ENCODE data around the gene AKR1B1.
"Not testable (repeated sequence)": the region's sequence is repeated elsewhere in the genome, so short reads cannot be mapped to it uniquely, and the experiment has no call there.

Gene AKR1B1

DNA sequence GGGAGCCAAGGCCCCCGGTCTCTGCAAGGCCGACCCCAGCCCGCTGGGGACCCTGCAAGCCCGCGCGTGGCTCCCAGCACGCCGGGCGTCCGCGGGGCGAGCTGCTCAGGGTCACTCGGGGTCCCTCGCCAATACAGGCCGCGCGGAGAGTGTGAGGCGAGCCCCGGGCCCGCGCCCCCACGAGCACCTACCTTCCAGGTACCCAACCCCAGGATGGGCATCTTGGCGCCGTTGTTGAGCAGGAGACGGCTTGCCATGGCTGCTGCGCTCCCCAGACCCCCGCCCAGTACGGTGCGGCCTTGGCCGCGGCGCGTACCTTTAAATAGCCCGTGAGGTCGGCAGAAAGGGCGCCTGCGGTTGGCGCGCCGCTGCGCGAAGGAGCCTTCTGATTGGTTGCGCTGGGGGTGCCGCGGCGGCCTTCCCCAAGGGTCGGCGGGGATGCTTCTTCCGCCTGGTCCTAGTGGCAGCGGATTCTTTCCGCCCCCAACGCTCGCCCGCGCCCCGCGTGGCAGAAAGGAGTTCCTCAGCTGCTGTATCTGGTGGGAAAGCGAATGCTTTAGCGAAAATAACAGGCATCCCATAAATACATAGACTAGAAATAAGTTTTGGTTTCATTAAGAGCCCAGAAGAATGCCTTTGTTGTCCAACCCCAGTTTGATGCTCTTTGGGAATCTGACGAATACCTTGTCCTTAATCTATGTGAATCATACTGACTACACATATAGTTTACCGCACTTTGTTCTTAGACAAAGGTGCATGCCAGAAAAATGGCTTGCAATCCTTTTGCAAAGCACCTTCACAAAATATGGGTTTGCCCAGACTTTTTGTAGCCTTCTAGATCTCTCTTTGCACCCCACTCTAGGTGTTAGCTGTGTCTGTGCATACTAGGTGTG, at the start of gene AKR1B1:
Gene AKR1B1, minus strand, starts transcription at position 295 of the 893 bp plus-strand sequence. Its CDS starts 38 bp downstream, at position 257.
- peak; percentile 37 for DNase-seq

DNA sequence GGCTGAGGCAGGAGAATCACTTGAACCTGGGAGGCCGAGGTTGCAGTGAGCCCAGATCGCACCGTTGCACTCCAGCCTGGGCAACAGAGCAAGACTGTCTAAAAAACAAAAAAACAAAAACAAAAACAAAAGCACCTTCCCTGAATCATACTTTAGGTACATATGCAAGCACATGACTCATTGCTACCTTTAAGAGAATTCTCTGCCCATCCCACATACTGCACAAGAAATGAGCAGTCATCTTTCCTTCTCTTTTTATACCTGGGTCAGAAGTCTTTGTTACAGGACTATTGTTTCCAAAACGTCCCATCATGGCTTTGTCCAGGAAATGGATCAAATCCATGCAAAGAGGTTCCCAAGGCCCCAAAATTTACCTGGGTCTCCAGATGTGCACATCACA, 47.0 kb upstream of the AKR1B1 start:
- no peak for DNase-seq

DNA sequence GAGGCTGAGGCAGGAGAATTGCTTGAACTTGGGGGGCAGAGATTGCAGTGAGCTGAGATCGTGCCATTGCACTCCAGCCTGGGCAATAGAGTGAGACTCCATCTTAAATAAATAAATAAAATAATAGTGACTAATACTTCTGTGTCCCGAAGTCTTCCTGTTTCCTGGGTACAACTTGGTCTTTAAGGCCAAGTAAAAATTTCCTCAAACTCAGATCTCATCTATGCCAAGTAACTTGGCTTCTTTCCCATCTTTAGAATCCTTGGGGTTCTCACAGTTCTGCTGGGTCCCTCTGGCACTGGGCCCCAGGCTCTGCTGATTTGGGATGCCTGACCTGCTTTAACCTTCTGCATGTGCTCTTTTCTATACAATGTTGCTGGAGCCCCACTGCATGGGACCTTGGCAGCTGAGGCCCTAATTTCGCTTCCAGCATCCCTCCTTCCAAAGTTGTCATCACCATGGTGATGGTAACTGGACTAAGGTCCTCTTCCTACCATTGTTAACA, 45.8 kb upstream of the AKR1B1 start:
- no peak for DNase-seq

DNA sequence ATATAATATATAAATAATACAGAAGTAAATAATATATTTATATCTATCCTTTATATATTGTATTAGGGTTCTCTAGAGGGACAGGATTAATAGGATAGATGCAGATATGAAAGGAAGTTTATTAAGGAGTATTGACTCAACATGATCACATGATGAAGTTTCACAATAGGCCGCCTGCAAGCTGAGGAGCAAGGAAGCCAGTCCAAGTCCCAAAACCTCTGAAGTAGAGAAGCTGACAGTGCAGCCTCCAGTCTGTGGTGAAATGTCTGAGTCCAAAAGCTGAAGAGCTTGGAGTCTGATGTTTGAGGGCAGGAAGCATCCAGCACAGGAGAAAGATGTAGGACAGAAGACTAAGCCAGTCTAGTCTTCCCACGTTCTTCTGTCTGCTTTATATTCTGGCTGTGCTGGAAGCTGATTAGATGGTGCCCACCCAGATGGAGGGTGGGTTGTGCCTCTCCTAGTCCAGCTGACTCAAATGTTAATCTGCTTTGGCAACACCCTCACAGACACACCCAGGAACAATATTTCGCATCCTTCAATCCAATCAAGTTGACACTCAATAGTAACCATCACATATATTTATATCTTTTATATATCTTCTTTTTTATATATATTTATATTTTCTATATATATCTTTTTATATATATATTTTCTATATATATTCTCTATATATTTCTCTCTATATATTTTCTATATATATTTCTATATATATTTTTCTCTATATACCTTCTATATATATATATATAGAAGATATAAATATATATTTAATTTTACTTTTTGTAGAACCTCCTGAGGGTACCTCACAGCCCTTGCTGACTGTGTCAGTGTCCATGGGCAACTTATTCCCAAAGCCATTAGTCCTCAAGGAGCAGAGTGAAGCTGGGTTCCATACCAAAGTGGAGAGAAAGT, 43.8 kb upstream of the AKR1B1 start:
- no peak for DNase-seq

DNA sequence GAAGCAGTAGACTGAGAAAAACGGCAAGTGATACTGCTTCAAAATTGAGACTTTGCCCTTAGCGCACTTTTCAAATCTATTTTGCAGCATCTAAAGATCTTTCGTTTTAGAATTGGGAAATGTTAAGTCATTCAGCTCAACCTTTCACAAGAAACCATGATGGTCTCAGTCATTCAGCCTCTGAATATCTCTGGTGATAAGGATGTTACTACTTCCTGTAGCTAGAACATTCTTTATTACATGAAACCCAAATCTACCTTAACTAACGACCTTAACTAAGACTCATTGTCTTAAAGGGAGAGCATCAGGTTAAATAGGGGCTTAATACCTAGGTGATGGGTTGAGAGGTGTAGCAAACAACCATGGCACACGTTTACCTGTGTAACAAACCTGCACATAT, 42.1 kb upstream of the AKR1B1 start:
- DNase-seq, result no peak

DNA sequence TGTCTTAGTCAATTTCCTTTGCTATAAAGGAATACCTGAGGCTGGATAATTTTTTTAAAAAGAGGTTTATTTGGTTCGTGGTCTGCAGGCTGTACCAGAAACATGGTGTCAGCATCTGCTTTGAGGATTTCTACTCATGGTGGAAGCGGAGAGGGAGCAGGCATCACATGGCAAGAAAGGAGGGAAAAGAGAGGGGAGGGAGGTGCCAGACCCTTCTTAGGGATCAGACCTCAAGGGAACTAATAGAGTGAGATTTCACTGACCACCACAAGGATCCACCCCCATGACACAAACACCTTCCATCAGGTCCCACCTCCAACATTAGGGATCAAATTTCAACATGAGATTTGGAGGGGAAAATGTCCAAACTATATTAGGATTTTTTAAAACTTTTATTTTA, 41.5 kb upstream of the AKR1B1 start:
- no peak for DNase-seq

DNA sequence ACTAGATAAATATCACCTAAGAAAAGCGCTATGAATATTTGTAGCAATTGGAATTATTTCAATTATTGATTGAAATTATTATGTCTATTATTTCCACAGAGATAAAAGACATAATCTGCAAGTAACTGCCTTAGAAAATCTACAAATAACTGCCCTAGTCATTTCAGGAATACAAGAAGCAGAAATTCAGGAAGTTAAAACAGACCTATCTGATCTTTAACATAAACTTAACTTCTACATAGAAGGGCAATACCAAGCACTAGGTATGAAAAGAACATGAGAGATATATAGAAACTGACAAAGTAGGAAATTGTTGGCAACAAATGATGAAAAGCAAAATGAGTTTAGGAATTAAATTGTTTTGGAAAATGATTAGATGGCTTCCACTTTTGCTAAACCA, 36.6 kb upstream of the AKR1B1 start:
- no peak for DNase-seq

DNA sequence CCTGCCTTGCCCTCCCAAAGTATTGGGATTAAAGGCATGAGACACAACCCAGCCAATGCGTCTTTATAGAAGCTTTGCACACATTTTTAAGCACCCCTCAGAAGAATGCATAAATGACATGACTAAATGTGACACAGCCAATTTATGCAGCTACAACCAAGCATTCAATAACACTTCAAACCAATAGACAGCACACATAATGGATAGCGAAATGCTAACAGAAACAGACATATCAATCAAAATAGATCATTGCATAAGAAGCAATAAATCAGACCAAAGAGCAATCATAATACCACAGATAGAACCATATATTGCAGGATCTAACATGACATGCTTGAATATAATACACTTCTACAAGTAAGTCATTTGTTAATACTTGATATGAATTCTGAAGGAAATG, 34.2 kb upstream of the AKR1B1 start:
- DNase-seq, result no peak

DNA sequence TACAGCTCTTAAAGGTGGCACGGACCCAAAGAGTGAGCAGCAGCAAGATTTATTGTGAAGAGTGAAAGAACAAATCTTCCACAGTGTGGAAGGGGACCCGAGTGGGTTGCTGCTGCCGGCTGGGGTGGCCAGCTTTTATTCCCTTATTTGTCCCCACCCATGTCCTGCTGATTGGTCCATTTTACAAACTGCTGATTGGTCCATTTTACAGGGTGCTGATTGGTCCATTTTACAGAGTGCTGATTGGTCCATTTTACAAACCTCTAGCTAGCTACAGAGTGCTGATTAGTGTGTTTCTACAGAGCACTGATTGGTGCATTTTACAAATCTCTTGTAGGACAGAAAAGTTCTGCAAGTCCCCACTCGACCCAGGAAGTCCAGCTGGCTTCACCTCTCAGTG, 28.8 kb upstream of the AKR1B1 start:
- not testable (repeated sequence) for DNase-seq

DNA sequence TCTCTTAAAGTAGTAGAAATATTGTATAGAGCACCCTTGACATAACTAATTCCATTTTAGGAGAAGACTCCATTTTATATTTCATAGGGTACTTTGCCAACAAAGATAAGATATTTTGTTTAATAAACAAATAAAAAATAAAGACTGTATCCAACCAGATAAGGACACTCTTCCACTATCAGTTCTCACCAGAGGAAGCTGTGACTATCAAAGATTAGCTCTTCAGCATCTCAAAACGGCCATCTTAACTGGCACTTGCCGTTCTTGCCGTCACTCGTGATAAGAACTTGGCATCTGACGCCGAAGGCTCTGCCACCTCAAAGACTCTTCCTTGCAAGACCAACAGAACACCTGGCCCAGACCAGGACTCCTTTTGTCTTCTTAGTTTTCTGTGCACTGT, 26.3 kb upstream of the AKR1B1 start:
- no peak for DNase-seq

DNA sequence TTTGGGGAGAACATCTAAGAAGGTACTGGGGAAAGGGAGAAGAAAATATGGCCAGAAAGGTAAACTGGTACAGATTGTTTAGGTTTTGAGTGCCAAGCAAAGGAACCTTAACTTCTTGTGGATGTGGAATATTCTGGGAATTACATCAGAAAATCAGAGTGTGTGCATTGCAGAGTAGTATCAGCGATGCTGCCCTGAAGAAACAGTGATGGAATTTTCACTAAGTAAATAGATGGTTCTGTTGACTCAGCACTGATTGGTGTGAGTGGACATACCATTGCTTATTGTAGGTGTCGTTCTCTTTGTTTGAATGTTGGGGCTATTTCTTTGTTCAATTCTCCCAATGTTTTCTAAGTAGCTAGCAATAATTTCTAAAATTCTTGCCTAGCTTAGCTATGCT, 24.4 kb upstream of the AKR1B1 start:
- no peak for DNase-seq

DNA sequence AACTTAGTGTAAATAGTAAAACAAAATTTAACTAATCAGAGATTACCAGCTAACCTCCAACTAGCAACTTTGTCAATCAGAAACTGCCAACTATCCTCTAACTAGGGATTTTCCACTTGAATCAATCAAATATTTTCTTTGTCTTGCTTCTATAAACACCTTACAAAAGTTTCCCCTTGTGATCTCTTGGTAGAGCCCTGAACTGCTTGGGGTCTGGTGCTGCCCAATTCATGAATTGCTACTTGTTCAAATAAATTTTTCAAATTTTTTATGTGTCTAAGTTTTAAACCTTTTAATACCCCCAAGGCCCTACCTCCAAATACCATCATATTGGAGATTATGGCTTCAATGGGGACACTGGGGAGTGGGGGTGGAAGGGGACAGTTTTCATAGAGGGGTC, 24.0 kb upstream of the AKR1B1 start:
- DNase-seq, result no peak

DNA sequence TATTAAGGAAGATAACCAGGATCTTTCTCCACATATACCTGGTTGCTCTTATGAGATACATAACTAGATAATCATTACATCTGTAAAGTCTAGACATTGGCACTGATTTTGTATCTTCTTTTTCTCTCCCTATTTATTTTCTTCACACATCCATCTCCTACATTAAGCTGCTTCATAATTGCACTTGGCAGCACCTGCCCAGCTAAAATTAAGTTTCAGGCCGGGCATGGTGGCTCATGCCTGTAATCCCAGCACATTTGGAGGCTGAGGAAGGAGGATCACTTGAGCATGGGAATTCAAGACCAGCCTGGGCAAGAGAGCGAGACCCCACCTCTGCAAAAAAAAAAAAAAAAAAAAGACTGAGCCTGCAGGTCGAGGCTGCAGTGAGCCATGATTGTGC, 22.3 kb upstream of the AKR1B1 start:
- no peak for DNase-seq

DNA sequence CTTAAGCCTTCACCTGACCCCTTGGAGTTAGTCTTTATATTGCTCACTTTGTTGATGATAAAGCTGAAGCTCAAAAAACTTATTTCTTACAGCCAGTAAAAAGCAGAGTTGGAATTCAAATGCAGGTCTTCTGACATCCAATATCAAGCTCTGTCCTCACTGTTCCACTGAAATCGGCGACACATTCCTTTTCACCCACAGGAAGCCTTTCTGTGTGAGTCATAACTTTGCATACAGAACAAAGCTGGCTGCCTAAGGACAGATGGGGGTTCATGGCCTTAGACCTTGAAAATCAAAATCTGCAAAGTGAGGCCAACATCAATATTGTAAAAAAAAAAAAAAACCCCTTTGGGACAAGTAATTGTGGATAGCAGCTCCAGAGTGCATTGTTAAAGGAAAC, 21.8 kb upstream of the AKR1B1 start:
- no peak for DNase-seq

DNA sequence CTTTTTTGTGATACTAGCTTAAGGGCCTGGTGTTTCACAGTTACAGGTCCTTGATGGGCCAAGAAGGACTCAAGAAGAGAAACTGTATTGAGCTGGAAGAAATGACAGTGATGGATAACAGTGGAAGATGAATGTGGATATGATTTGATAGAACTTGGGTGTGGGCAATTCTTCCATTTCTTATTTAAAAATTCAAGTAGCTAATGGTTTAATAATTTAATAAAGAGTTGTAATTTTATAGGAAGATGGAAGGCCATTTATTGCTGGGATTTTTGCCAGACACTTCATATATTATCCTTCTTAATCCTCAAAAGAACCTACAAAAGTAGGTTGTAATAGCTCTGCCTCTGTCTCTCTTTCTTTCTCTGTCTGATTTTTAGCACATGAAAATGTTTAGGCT, 21.3 kb upstream of the AKR1B1 start:
- no peak for DNase-seq

DNA sequence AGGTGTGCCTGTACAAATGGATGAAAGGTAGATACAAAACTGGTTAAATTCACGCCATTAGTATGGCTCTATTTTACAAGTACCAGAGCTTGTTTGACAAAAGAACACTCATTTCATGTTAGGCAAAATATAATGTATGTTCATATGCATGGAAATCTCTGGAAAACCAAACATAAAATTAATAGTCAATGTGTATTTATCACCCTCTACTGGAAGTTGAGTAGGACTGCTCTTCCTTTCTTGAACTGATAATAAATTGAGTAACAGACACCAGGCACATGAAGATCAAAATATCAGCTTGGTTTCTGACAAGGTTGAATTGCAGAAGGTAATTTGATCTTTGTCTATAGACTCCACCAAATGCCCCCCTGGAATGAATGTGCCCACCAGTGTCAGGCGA, 19.8 kb upstream of the AKR1B1 start:
- DNase-seq, result no peak

DNA sequence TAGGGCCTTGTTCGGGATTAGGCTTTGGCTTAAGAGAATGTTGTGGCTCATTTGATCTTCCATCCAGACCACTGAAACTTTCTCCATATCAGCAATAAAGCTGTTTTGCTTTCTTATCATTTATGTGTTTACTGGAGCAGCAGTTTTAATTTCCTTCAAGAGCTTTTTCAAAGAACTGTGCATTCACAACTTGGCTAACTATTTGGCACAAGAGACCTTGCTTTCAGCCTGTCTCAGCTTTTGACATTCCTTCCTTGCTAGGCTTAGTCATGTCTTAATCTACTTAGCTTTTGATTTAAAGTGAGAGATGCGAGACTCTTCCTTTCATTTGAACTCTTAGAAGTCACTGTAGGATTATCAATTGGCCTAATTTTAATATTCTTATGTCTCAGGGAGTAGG, 19.1 kb upstream of the AKR1B1 start:
- DNase-seq, result no peak

DNA sequence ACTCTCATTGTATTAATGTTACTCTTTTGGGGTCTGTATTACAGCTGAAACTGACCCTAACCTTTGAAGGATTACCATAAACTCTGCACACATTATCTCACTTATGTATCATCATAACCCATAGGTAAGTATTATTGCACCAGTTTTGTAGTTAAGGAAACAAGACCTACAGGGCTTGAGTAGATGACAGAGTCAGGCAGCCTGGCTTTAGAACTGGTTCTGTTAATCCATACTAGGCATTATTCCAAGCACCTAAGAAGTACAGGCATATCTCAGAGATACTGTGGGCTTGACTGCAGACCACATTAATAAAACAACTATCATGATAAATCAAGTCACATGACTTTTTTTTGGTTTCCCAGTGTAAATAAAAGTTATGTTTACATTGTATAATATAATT, 17.1 kb upstream of the AKR1B1 start:
- no peak for DNase-seq

DNA sequence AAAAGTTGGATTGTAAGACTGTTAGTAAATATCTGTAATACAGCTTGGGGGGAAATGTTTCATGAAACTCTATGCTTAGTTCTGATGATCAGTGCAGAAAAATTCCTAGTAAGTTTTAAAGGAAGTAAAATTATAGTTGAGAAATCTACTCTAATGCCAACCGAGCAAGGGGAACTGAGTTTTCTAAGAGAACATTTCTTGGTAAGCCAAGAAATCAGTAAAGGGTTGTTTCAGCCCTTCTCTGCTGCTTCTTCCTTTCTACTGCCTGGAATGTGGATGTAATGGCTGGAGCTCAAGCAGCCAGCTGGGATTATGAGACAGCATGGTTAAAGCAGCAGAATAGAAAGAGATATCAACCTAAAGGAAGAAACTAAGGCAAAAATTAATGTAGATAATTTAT, 15.9 kb upstream of the AKR1B1 start:
- no peak for DNase-seq

DNA sequence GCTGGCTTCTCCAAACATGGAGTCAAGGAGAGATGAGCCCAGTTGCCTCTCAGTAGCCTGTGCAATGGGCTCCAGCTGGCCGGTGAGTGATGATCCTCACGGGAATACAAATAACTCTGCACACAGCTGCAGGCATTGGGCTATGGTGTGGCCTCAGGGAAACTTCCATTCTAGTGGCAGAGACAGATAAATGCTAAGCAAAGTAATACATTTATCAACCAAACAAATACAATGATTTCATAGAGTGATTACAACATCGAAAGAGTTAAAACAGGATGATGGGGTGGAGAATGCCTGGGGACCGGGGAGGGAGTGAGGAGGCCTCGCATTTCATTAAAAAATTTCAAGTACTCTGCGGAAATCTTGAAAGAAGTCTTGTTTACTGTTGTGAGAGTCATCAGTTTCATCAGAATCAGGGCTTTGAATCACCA, 15.0 kb upstream of the AKR1B1 start:
- no peak for DNase-seq

DNA sequence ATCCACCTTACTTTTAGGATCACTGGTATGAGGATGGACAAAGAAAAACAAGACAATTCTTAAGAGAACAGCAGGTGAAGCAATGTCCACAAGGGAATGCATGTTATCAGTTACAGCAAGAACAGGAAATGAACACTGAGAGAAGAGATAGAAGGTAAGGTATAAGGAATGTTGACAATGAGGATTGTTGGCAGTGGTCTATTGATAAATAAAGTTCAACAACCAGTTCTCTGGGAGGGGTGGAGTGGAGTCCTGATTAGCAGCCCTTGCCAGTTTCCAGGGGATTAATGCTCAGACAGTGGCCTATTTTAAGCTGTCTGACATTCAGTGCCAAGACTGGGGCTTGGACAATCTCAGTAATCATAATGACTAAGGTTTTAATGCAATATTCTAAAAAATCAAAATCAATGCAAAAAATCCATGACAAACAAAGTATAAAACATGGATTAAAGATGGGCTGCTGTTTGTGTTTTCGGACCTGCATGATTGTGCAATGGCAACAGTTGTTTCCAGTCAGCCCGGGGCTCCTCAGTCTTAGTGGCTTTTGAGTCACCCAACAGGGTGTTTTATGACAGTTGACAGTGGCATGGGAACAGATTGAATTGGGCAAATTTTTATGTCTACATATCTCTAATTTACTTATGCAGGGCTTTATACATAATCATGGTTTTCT, 13.8 kb upstream of the AKR1B1 start:
- no peak for DNase-seq

DNA sequence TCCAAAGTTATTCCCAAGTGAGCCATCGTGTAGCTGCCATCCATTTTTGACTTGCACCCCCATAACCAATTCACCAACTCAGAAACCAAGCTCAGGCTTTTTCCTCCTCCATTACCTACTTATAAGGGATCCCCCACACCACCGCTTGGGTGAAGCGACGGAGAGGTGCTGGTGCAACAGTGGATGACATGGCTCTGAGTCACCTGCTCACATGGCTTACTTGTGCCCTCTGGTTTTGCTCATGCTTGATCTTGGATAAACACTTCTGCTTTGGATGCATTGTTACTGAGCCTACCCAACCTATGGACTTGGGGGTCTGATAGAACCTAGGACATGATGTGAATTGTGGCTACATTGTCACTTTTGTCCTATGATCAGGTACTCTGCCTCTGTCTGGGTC, 12.0 kb upstream of the AKR1B1 start:
- no peak for DNase-seq

DNA sequence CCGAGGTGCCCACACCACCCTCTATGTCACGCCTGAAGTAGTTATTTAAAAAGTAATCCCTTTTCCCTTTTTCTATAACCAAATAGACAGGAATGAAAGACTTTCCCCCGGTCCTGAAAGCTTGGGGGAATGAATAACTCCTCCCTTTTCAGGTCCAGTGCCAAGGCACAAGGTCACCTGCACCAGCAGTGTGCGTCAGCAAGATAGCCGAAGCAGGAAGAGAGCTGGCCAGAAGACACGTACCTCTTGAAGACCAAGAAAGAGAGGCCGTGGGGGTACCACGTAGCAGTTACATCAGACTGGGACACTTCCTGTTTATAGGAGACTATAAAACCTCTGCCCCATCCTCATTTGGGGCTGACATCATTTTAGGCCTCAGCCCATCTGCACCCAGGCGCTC, 10.7 kb upstream of the AKR1B1 start:
- no peak for DNase-seq

Data from cortex of kidney (tissue), 1 donor.